ENCODE results near the gene AGRN.
A peak's percentile ranks its signal among the peaks of the same experiment; 100 is the strongest.
"Not testable (repeated sequence)": the region's sequence is repeated elsewhere in the genome, so short reads cannot be mapped to it uniquely, and the experiment has no call there.

Gene AGRN

DNA sequence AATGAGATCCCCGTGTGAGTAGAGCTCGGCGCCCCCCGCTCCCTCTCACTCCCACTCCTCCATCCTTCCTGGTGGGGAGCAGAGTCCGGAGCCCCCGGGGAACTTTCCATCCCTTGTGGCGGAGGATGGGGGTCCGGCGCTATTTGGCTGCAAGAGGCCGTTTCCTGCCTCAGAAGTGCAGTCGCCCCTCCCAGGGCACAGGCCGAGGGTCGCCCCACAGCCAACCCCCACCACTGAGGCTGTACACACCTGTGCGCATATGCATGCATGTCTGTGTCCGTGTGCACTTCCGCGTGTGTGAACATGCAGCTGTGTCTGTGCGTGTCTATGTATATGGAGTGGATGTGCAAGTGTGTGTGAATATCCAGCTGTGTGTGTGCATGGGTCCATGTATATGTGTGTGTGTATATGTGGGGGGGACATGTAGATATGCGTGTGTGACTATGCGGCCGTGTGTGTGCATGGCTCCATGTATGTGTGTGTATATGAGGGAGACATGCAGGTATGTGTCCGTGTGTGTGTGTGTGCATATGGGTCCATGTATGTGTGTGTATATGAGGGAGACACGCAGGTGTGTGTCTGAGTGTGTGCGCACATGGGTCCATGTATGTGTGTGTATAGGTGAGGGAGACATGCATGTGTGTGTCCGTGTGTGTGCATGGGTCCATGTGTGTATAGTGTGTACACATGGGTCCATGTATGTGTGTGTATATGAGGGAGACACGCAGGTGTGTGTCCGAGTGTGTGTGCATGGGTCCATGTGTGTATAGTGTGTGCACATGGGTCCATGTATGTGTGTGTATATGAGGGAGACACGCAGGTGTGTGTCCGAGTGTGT is 32.3 kb downstream of the AGRN start:
- no peak for DNase-seq

DNA sequence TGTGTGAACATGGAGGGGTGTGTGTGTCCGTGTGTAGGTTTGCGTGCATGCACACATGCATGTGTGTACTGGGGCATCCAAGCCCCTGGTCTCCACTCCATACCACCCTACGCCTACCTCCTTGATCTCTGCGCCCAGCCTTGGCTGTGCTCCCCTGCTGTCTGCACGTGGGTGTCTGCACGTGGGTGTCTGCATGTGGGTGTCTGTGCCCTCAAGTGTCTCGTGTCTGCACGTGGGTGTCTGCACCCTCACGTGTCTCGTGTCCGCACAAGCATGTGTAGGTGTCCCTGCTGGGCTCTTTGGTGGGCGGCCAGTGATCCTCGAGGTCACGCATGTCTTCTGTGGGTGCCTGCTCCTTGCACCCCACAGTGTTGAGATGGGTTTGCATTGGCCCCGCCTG is 33.1 kb downstream of the AGRN start:
- no peak for DNase-seq

GRCh38 chr1:1053682-1054081 is 33.8 kb downstream of the AGRN start:
- DNase-seq, result no peak

DNA sequence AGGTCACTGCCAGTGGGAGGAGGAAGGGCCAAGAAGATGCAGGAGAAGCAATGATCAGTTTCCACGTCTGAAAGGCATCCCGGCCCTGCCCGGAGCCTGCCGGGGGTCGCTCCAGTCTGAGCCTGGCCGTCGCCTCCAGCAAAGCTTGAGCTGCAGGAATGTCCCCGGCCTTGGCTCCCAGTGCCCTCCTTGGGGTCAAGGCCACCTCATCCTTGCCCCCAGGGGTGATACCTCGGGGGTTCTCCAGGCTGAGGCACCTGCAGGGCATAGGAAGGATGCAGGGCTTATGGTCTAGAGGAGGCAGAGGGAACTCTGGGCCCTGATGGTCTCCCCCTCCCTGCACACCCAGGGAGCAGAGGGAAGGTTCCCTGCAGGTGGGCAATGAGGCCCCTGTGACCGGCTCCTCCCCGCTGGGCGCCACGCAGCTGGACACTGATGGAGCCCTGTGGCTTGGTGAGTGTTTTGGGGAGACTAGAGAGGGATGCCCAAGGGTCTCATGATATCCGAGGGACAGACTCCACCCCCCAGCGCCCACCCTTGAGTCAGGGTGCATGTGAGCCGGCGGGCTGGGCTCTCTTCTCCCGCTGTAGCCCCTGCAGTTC is 34.3 kb downstream of the AGRN start:
- DNase-seq, result no peak

DNA sequence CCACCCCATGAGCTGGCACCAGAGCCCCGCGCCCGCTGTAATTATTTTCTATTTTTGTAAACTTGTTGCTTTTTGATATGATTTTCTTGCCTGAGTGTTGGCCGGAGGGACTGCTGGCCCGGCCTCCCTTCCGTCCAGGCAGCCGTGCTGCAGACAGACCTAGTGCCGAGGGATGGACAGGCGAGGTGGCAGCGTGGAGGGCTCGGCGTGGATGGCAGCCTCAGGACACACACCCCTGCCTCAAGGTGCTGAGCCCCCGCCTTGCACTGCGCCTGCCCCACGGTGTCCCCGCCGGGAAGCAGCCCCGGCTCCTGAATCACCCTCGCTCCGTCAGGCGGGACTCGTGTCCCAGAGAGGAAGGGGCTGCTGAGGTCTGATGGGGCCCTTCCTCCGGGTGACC is 35.1 kb downstream of the AGRN start:
- DNase-seq, result no peak

- DNase-seq, result no peak
Measured at GRCh38 chr1:1055841-1056736, 36.2 kb downstream of the AGRN start.

- DNase-seq, result not testable (repeated sequence)
Measured at GRCh38 chr1:1057769-1058087, 37.8 kb downstream of the AGRN start.

DNA sequence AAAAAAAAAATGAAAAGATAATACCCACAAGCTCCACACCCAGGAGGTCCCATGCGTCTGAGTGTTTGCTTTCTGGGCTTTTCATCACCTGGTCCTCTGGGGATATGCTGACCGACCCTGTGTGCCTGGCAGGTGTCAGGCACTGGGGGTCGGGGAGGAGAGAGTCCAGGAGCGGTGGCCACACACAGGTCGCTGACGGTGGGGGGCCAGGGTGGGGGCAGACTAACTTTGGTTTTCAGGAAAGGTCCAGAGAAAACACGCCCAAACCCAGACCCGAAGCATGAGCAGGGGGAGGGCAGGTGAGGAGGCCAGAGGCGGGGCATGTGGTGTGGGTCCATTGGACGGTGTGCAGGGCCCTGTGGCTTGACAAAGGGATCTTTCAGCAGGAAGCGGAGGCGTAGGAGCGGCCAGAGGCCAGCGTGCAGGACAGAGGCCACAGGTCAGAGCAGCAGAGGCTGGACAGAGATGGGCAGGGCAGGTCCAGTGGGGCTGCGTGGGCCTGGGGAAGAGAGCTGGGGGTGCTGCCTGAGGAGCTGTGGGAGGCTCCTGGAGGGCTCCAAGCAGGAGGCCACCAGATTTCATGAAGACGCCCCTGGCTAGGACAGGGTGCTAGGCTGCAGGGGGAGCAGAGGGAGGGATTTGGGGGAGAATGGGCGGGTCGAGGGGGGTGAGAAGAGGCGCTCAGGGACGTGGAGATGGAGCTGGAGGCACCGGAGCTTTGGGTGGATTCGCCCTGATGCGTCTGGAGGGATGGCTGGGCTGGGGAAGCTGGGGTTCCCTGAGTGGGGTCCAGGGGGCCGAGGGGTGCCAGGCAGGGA is 38.4 kb downstream of the AGRN start:
- DNase-seq, result no peak

DNA sequence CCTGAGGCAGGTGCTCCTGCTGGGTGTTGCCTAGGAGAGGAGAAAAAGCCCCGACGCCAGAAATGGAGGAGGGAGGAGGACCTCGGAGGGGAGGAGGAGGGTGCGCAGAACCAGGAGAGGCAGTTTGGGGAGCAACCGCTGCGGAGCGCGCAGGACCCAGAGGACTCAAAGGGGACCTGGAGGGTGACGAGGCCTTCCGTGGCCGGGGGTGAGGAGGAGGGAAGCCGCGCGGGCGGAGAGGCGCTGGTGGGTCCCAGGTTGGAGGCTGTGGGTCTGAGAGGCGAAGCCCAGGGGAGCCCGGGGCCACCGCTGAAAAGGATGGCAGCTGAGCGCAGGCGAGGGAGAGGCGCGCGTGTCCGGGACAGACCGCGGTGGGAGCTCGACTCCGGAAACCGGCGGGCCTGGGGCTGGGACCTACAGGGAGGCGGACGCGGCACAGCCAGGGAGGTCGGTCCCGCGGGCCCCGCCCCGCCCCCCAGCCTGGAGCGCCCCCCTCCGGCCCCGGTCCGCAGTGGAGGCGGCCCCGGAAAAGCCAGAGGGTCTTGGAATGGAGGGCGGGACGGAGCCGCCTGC is 39.1 kb downstream of the AGRN start:
- peak; percentile 58 for DNase-seq

- peak; percentile 81 for DNase-seq
Measured at GRCh38 chr1:1059494-1060280, 39.8 kb downstream of the AGRN start.

- no peak for DNase-seq
Measured at GRCh38 chr1:1060281-1061000, 40.5 kb downstream of the AGRN start.

- no peak for DNase-seq
Measured at GRCh38 chr1:1061682-1062345, 41.9 kb downstream of the AGRN start.

GRCh38 chr1:1062348-1063163 is 42.6 kb downstream of the AGRN start:
- no peak for DNase-seq

DNA sequence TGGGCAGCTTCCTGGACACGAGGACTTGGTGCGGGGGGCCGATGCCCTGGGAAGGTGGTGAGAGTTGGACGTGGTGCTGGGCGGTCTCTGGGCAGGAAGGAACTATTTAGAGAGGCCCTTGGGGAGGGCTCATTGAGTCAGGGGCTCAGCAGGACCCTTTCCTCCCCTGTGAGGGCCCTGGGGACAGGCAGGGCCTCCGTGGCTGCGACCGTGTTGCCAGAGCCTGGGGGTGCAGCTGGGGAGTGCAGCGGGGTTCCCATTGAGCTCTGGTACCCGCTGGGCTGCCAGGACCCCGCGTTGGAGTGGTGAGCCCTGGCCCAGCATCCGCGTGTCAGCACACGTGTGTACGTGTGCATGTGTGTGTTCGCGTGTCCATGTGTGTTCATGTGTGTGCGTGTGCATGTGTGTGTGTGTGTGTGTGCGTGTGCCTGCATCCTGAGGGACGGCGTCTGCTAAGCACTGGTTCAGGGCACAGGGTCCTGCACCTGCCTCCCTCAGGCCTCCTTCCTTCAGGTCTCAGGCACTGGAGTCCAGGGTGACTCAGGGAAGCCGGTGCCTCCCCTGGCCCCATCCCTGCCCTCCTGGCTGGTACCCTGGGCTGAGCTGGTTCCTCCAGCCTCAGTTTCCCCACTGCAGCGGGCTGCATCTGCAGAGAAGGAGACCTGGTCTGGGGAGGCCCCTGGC is 43.5 kb downstream of the AGRN start:
- DNase-seq, result no peak

DNA sequence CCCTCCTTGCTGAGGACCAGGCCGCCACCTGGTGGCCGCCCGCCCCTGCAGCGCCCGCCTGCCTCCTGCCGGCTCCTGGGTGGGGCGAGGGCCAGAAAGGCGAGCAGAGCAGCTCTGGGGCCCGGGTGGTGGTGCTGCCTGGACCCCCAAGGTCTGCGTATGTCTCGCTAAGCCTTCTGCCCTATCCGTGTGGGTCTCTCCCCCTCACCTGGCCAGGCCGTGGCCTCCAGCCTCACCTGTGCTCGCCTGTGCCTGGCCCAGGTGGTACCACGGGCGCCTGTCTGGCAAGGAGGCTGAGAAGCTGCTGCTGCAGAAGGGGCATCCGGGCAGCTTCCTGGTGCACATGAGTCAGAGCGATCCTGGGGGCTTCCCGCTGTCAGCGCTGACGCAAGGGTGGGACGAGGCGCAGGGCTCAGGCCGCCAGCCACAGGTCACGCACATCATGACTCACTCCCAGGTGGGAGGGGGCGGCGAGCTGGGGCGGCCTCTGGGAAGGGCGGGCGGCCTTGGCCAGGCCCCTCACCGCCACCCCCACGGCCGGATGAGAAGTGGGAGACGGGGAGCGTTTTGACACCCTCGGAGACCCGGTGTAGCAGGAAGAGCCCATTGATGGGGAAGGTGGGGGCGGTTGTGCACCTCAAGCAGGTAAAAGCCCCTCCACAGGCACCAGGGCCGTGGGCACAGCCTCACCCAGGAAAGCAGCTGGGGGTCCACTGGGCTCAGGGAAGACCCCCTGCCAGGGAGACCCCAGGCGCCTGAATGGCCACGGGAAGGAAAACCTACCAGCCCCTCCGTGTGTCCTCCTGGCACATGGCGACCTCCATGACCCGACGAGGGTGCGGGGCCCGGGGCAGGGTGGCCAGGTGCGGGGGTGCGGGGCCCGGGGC is 44.3 kb downstream of the AGRN start:
- peak; percentile 83 for DNase-seq

DNA sequence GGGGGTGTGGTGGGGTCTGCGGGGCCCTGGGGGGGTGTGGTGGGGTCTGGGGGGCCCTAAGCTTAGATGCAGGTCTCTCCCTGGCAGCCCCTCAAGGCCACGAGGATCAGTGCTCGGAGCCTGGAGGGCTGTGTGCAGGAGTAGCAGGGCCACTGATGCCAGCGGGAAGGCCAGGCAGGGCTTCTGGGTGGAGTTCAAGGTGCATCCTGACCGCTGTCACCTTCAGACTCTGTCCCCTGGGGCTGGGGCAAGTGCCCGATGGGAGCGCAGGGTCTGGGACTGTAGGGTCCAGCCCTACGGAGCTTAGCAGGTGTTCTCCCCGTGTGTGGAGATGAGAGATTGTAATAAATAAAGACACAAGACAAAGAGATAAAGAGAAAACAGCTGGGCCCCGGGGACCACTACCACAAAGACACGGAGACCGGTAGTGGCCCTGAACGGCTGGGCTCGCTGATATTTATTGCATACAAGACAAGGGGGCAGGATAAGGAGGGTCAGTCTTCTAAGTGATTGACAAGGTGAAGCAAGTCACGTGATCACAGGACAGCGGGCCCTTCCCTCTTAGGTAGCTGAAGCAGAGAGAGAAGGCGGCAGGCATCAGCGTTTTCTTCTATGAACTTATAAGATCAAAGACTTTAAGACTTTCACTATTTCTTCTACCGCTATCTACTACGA is 45.5 kb downstream of the AGRN start:
- DNase-seq, result no peak

GRCh38 chr1:1065940-1066304 is 46.0 kb downstream of the AGRN start:
- DNase-seq, result not testable (repeated sequence)
